Astrocyte of the spinal cord (primary cell): ENCODE data around the gene CORO2B.

Experiments used
- DNase-seq: peaks from one replicate; pipeline ENCODE4 v3.0.0; 2011; ENCODE audit warnings: low read depth, low spot score
- H3K4me3 ChIP-seq: 2 replicates; pipeline ENCODE4 v1.5.1; 2011; ENCODE audit warnings: low read depth, mild to moderate bottlenecking, low read length, moderate library complexity
- in situ Hi-C: cut with HindIII; loops from 2 replicates; pipeline ENCODE4 v1.10.0; 2017; ENCODE audit warnings: low sequenced_read_pairs
- TF ChIP-seq, protein P1 (sequence below): IDR thresholded peaks from 2 replicates; pipeline ENCODE4 v1.5.1; 2012; ENCODE audit warnings: low read depth, mild to moderate bottlenecking, low read length, inconsistent platforms

CORO2B gene

DNA sequence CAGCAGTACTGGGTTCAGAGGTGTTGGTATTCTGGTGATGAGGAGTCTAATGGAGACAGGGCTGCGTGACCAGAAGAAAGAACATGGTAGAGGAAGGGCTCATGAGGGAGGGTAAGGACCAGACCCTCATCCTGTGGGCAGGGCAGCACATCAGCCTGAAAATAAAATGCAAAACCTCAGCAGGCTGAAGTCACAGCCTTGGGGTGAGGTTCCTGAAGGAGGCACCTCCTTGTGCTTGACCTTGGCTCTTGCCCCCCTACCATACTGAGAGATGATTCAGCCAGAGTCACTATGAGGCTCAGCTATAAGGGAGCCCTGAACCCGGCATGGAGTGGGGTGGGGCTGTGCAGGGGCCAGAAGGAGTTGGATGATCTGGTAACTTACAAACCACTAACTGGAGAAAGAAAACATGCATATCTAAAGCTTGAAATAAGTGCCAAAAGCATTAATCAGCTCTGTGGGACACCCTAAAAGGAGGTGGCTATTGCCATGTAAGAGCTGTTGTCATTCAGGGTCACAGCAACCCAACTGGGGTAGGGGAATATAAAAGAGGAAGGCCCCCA is 60.2 kb downstream of the CORO2B start:
- peak; percentile 67 for DNase-seq

DNA sequence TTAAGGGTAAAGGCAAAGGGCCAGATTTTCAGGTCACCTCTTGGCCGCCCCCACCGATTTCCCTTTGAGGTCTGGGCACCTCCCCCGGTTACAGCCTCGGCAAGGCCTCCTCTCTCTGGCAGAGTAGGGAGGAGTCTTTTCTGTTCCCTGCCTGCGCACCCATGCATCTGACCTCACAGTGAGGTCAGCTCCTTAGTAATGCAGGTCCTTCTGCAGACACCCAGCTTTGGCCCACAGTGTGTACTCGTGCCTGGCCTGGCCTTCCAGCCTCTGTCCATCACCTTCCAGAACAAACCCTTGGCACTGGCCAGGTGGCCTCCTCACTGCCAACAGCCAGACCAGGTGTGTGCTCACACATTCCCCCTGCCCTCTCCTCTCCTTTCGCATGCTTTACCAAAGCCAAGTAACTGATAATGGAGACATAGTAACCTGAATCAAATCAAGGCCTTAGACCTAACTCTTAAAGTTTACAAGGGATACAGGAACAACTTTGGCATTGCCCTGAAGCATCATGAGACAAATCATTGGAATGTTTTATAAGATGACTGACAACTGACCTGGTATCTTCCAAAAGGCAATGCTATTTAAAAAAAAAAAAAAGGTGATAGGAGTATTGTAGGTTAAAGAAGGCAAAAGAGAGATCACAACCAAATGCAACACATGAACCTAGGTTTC is 61.3 kb downstream of the CORO2B start:
- no peak for DNase-seq
- TF ChIP-seq, protein P1, sequence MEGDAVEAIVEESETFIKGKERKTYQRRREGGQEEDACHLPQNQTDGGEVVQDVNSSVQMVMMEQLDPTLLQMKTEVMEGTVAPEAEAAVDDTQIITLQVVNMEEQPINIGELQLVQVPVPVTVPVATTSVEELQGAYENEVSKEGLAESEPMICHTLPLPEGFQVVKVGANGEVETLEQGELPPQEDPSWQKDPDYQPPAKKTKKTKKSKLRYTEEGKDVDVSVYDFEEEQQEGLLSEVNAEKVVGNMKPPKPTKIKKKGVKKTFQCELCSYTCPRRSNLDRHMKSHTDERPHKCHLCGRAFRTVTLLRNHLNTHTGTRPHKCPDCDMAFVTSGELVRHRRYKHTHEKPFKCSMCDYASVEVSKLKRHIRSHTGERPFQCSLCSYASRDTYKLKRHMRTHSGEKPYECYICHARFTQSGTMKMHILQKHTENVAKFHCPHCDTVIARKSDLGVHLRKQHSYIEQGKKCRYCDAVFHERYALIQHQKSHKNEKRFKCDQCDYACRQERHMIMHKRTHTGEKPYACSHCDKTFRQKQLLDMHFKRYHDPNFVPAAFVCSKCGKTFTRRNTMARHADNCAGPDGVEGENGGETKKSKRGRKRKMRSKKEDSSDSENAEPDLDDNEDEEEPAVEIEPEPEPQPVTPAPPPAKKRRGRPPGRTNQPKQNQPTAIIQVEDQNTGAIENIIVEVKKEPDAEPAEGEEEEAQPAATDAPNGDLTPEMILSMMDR: no peak
- H3K4me3 ChIP-seq: no peak overlapping the region
- in situ Hi-C loops: no loop called here

More for the DNA sequence above, 60.2 kb downstream of the CORO2B start:
- H3K4me3 ChIP-seq: no peak overlapping the region
- in situ Hi-C loops: no loop called here
- TF ChIP-seq, protein P1: no peak

DNA sequence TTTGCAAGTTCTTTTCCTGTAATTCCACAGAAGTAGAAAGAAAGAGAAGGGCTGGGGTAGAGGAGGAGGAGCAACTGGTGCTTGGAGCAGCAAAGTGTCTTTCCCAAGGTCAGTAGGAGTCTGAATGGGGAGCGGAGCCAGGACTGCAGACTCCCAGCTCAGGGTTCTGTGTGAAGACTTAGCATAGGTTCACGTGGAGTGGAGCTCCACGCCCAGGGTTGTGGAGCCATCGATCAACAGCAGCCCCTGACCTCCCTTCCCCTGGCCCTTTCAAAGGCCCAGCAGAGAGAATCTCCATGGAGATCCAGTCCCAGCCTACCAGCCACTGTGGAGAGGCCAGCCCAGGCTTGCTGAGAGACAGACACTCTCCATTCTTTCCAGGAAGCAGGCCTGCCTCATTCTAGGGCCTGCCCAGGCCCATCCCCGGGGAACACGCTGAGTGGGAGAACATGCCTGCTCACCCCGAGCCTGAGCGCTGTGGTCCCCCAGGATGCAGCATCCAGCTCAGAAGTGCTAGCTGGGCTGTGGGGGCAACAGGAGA is 62.1 kb downstream of the CORO2B start:
- no peak for DNase-seq
- in situ Hi-C loops: no loop called here
- no peak overlapping the region for H3K4me3 ChIP-seq
- TF ChIP-seq, protein P1: no peak

DNA sequence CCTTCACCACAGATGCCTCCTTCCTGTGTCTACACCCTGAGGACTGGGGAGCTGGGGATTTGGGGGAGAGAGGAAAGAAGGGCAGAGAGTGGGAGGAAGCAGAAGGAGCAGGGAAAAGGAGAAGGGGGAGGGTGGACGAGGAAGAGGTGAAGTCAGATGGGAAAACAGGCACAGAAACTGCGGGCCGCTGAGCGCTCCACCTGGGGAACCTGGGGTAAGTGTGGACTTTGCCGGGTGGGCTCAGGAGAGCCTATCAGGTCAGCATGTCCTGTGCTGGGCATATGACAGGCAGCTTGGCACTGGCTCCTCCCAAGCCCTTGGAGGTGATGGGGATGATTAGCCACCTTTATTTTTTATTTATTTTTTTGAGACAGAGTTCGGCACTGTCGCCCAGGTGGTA is 62.6 kb downstream of the CORO2B start:
- in situ Hi-C loops: no loop called here
- no peak for DNase-seq
- H3K4me3 ChIP-seq: no peak overlapping the region
- TF ChIP-seq, protein P1: no peak

DNA sequence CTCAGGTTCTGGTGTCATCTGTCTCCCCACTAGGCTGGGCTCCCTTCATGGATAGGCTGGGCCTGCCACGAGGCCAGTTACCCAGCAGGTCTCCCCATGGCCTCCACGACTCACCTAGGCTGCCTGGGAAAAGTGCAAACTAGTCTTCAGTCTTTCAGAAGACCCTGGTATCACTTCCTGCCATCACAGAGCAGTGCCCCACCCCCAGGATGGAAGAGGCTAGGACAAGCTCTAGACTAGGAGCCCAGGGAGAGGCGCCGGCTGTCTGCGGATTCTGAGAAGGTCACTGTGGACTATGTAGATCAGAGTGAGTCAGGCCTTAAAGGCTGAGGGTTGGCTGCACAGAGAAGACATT is 63.7 kb downstream of the CORO2B start:
- H3K4me3 ChIP-seq: no peak overlapping the region
- in situ Hi-C loops: no loop called here
- no peak for DNase-seq
- TF ChIP-seq, protein P1: no peak

DNA sequence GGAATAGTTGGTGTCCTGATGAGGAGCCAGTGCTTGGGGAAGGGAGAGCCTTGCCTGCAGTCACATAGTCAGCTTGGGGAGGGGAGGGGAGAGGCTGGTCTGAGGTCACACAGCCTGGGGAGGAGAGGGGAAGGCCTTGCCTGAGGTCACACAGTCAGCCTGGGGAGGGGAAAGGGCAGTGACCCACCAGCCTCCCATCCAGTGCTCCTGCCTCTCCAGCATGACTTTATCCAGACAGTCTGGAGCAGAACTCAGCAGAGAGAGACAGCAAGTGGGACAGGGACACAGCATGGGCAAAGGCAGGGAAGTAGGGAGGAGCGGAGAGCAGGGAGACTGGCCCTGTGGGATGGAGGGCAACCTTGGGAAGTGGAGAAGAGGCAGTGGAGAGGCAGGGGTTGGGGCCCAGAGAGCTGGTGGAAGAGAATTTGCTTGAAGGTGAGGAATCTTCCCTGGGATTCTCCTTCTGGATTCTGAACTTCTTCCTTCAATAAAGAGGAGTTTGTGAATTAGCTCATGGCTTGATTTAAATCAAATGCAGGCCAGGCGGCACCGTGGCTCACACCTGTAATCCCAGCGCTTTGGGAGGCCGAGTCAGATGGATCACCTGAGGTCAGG is 64.5 kb downstream of the CORO2B start:
- H3K4me3 ChIP-seq: no peak overlapping the region
- in situ Hi-C loops: no loop called here
- no peak for DNase-seq
- TF ChIP-seq, protein P1: no peak
